HEK293 (cell line): ENCODE measurements around the gene TBC1D19.

Experiments used
- CTCF ChIA-PET: fragments of 350-600 bp; formaldehyde crosslinking; extraction: SDS; loops from one replicate; lab custom pipeline; 2021; ENCODE audit warnings: antibody characterized with exemption; lab: Yijun Ruan, JAX
- POLR2A ChIA-PET: fragments of 300-600 bp; formaldehyde crosslinking; extraction: SDS; loops from one replicate; lab custom pipeline; 2020; ENCODE audit warnings: antibody characterized with exemption, inconsistent platforms; lab: Yijun Ruan, JAX
- H3K27ac ChIP-seq: fragments of 200-500 bp; sonication (Bioruptor generic); 2 replicates; pipeline ENCODE4 v1.5.1; 2014; ENCODE audit warnings: low read depth, low read length, control low read depth, inconsistent platforms; ENCODE audit errors: extremely low read depth
- H3K36me3 ChIP-seq, 2 experiments: fragments of 200-500 bp in 1 of 2; sonication (Bioruptor generic) in 1 of 2; 1 replicate in 1 of 2; 2 replicates in 1 of 2; pipeline ENCODE4 v1.5.1; 2014 to 2017; ENCODE audit warnings: inconsistent platforms in 2 of 2, low read length in 2 of 2; ENCODE audit not compliant: control insufficient read depth in 2 of 2, insufficient read depth in 1 of 2
- H3K4me1 ChIP-seq: fragments of 200-500 bp; sonication (Bioruptor generic); 2 replicates; pipeline ENCODE4 v1.5.1; 2014; ENCODE audit warnings: mild to moderate bottlenecking, low read length, inconsistent platforms; ENCODE audit not compliant: control insufficient read depth, insufficient read depth
- H3K4me3 ChIP-seq: 2 replicates; pipeline ENCODE4 v1.5.1; 2011; ENCODE audit warnings: low read depth, mild to moderate bottlenecking, control low read depth, low read length, moderate library complexity
- H3K9me3 ChIP-seq: fragments of 200-500 bp; sonication (Bioruptor generic); 2 replicates; pipeline ENCODE4 v1.5.1; 2014; ENCODE audit warnings: low read depth, low read length, inconsistent platforms; ENCODE audit not compliant: control insufficient read depth, insufficient read depth
- BCL11A ChIP-seq: fragments of 450-650 bp; formaldehyde crosslinking; IDR thresholded peaks from 2 replicates; pipeline ENCODE4 v1.5.1; 2016; ENCODE audit warnings: low read depth, missing biosample characterization, missing genetic modification characterization
- GLIS1 ChIP-seq: fragments of 450-650 bp; formaldehyde crosslinking; IDR thresholded peaks from 2 replicates; pipeline ENCODE4 v1.5.1; 2016; ENCODE audit warnings: missing biosample characterization, missing genetic modification characterization
- KLF1 ChIP-seq: fragments of 450-650 bp; formaldehyde crosslinking; IDR thresholded peaks from 2 replicates; pipeline ENCODE4 v1.5.1; 2016; ENCODE audit warnings: missing biosample characterization, missing genetic modification characterization
- KLF7 ChIP-seq: fragments of 450-650 bp; formaldehyde crosslinking; IDR thresholded peaks from 2 replicates; pipeline ENCODE4 v1.5.1; 2016; ENCODE audit warnings: missing biosample characterization, missing genetic modification characterization, borderline replicate concordance
- SP3 ChIP-seq: fragments of 450-650 bp; formaldehyde crosslinking; IDR thresholded peaks from 2 replicates; pipeline ENCODE4 v1.5.1; 2016; ENCODE audit warnings: missing biosample characterization, missing genetic modification characterization
- ZBTB1 ChIP-seq: fragments of 450-650 bp; formaldehyde crosslinking; IDR thresholded peaks from 2 replicates; pipeline ENCODE4 v1.5.1; 2016; ENCODE audit warnings: missing biosample characterization, missing genetic modification characterization
- ZFHX2 ChIP-seq: fragments of 450-650 bp; formaldehyde crosslinking; conservative IDR thresholded peaks from 2 replicates; pipeline ENCODE4 v1.5.1; 2016; ENCODE audit warnings: missing biosample characterization, missing genetic modification characterization
- ZFP69B ChIP-seq: fragments of 450-650 bp; formaldehyde crosslinking; IDR thresholded peaks from 2 replicates; pipeline ENCODE4 v1.5.1; 2016; ENCODE audit warnings: missing biosample characterization, missing genetic modification characterization
- ZNF10 ChIP-seq: fragments of 450-650 bp; formaldehyde crosslinking; IDR thresholded peaks from 2 replicates; pipeline ENCODE4 v1.5.1; 2017; ENCODE audit warnings: missing biosample characterization, missing genetic modification characterization
- ZNF132 ChIP-seq: fragments of 450-650 bp; formaldehyde crosslinking; IDR thresholded peaks from 2 replicates; pipeline ENCODE4 v1.5.1; 2017; ENCODE audit warnings: missing biosample characterization, missing genetic modification characterization, borderline replicate concordance
- ZNF138 ChIP-seq: fragments of 450-650 bp; formaldehyde crosslinking; IDR thresholded peaks from 2 replicates; pipeline ENCODE4 v1.5.1; 2016; ENCODE audit warnings: missing biosample characterization, missing genetic modification characterization, borderline replicate concordance
- ZNF155 ChIP-seq: fragments of 450-650 bp; formaldehyde crosslinking; IDR thresholded peaks from 2 replicates; pipeline ENCODE4 v1.5.1; 2016; ENCODE audit warnings: missing biosample characterization, missing genetic modification characterization
- ZNF174 ChIP-seq: fragments of 450-650 bp; formaldehyde crosslinking; IDR thresholded peaks from 2 replicates; pipeline ENCODE4 v1.5.0; 2017; ENCODE audit warnings: missing biosample characterization, mild to moderate bottlenecking, missing genetic modification characterization
- ZNF184 ChIP-seq: fragments of 450-650 bp; IDR thresholded peaks from 2 replicates; pipeline ENCODE4 v1.5.1; 2018; ENCODE audit warnings: missing biosample characterization, mild to moderate bottlenecking, missing genetic modification characterization
- ZNF19 ChIP-seq: fragments of 450-650 bp; formaldehyde crosslinking; IDR thresholded peaks from 2 replicates; pipeline ENCODE4; 2016; ENCODE audit warnings: missing biosample characterization, missing genetic modification characterization, low read depth
- ZNF223 ChIP-seq: fragments of 450-650 bp; formaldehyde crosslinking; IDR thresholded peaks from 2 replicates; pipeline ENCODE4 v1.5.1; 2016; ENCODE audit warnings: missing biosample characterization, missing genetic modification characterization
- ZNF335 ChIP-seq: fragments of 450-650 bp; formaldehyde crosslinking; conservative IDR thresholded peaks from 2 replicates; pipeline ENCODE4 v1.5.1; 2016; ENCODE audit warnings: missing biosample characterization, missing genetic modification characterization
- ZNF366 ChIP-seq: fragments of 450-650 bp; formaldehyde crosslinking; conservative IDR thresholded peaks from 2 replicates; pipeline ENCODE4 v1.5.1; 2016; ENCODE audit warnings: missing biosample characterization, missing genetic modification characterization
- ZNF37A ChIP-seq: fragments of 450-650 bp; IDR thresholded peaks from 2 replicates; pipeline ENCODE4 v1.5.1; 2018; ENCODE audit warnings: missing biosample characterization, missing genetic modification characterization
- ZNF426 ChIP-seq: fragments of 450-650 bp; formaldehyde crosslinking; IDR thresholded peaks from 2 replicates; pipeline ENCODE4 v1.5.1; 2017; ENCODE audit warnings: missing biosample characterization, missing genetic modification characterization, mild to moderate bottlenecking, inconsistent platforms, moderate library complexity
- ZNF510 ChIP-seq: fragments of 450-650 bp; formaldehyde crosslinking; IDR thresholded peaks from 2 replicates; pipeline ENCODE4 v1.5.1; 2018; ENCODE audit warnings: mild to moderate bottlenecking, missing genetic modification characterization, missing biosample characterization; ENCODE audit not compliant: insufficient replicate concordance
- ZNF549 ChIP-seq: fragments of 450-650 bp; IDR thresholded peaks from 2 replicates; pipeline ENCODE4 v1.5.1; 2018; ENCODE audit warnings: missing biosample characterization, missing genetic modification characterization, mild to moderate bottlenecking, inconsistent platforms, moderate library complexity
- ZNF561 ChIP-seq: fragments of 450-650 bp; IDR thresholded peaks from 2 replicates; pipeline ENCODE4 v1.5.1; 2018; ENCODE audit warnings: missing biosample characterization, missing genetic modification characterization, borderline replicate concordance
- ZNF664 ChIP-seq: fragments of 450-650 bp; formaldehyde crosslinking; IDR thresholded peaks from 2 replicates; pipeline ENCODE4 v1.5.1; 2016; ENCODE audit warnings: missing biosample characterization, missing genetic modification characterization
- ZNF677 ChIP-seq: fragments of 450-650 bp; IDR thresholded peaks from 2 replicates; pipeline ENCODE4 v1.5.0; 2018; ENCODE audit warnings: missing biosample characterization, mild to moderate bottlenecking, missing genetic modification characterization, moderate library complexity
- ZNF768 ChIP-seq: fragments of 450-650 bp; formaldehyde crosslinking; IDR thresholded peaks from 2 replicates; pipeline ENCODE4 v1.5.1; 2018; ENCODE audit warnings: missing biosample characterization, mild to moderate bottlenecking, missing genetic modification characterization
- ZXDB ChIP-seq: fragments of 450-650 bp; formaldehyde crosslinking; IDR thresholded peaks from 2 replicates; pipeline ENCODE4 v1.5.1; 2016; ENCODE audit warnings: missing biosample characterization, missing genetic modification characterization
- TF ChIP-seq, protein P1 (sequence below): fragments of 450-650 bp; formaldehyde crosslinking; IDR thresholded peaks from 2 replicates; pipeline ENCODE4 v1.5.1; 2016; ENCODE audit warnings: missing biosample characterization, missing genetic modification characterization, low read depth
- TF ChIP-seq, protein P2 (sequence below): fragments of 450-650 bp; formaldehyde crosslinking; IDR thresholded peaks from 2 replicates; pipeline ENCODE4 v1.5.1; 2016; ENCODE audit warnings: missing biosample characterization, missing genetic modification characterization
- TF ChIP-seq, protein P3 (sequence below): fragments of 450-650 bp; formaldehyde crosslinking; IDR thresholded peaks from 2 replicates; pipeline ENCODE4 v1.5.1; 2017; ENCODE audit warnings: missing biosample characterization, mild to moderate bottlenecking, missing genetic modification characterization, moderate library complexity
- TF ChIP-seq, protein P4 (sequence below): fragments of 450-650 bp; formaldehyde crosslinking; optimal IDR thresholded peaks from 2 replicates; pipeline ENCODE3; 2016; ENCODE audit warnings: missing biosample characterization, mild to moderate bottlenecking, missing genetic modification characterization
- TF ChIP-seq, protein P5 (sequence below): fragments of 450-650 bp; formaldehyde crosslinking; IDR thresholded peaks from 2 replicates; pipeline ENCODE4 v1.5.1; 2016; ENCODE audit warnings: missing biosample characterization, missing genetic modification characterization

Gene TBC1D19

DNA sequence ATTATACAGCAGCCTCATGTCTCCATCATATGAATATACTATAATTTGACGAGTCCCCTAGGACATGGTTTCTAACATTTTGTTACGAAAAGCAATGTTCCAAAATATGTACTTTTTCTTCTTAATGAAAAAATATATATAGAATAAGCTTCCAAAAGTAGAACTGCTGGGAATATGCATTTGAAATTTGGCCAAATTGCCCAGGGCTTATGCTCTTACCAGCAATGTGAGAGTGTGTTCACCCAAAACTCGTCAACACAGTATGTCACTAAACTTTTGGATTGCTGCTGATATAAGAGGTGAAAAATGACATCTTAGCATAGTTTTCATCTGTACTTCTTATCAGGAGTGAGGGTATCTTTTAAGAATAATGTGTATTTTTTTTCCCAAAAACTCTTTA lies 212.2 kb downstream of the TBC1D19 start:
- ChIA-PET CTCF (interaction anchor here (0.5 kb wide), 1 partner anchor 1600 kb away, joined by 3 read pairs; no protein-coding TSS in a partner anchor), POLR2A (no interaction called here)
- H3K4me3 ChIP-seq: no peak overlapping the region
- H3K9me3 ChIP-seq: no peaks in the 10 kb centered on the region
- H3K36me3 ChIP-seq: no peaks in the 10 kb centered on the region
- no peak overlapping the region for H3K27ac ChIP-seq
- no peaks in the 10 kb centered on the region for H3K4me1 ChIP-seq
- TF ChIP-seq ZNF132 (tag by site-specific recombination) (no peak), ZNF155 (tag by site-specific recombination) (no peak), BCL11A (tag by site-specific recombination) (no peak), ZNF19 (tag by site-specific recombination) (no peak), ZNF664 (tag by site-specific recombination) (no peak), ZNF138 (tag by site-specific recombination) (no peak), ZNF184 (tag by site-specific recombination) (no peak), ZFHX2 (tag by site-specific recombination) (no peak), SP3 (tag by site-specific recombination) (no peak), GLIS1 (no peak), ZNF561 (tag by site-specific recombination) (no peak), ZNF510 (tag by site-specific recombination) (no peak), ZNF768 (tag by site-specific recombination) (no peak), KLF1 (no peak), ZNF426 (tag by site-specific recombination) (no peak)
- TF ChIP-seq, protein P1, sequence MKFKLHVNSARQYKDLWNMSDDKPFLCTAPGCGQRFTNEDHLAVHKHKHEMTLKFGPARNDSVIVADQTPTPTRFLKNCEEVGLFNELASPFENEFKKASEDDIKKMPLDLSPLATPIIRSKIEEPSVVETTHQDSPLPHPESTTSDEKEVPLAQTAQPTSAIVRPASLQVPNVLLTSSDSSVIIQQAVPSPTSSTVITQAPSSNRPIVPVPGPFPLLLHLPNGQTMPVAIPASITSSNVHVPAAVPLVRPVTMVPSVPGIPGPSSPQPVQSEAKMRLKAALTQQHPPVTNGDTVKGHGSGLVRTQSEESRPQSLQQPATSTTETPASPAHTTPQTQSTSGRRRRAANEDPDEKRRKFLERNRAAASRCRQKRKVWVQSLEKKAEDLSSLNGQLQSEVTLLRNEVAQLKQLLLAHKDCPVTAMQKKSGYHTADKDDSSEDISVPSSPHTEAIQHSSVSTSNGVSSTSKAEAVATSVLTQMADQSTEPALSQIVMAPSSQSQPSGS: no peak
- TF ChIP-seq, all 188 proteins: peak for 0

DNA sequence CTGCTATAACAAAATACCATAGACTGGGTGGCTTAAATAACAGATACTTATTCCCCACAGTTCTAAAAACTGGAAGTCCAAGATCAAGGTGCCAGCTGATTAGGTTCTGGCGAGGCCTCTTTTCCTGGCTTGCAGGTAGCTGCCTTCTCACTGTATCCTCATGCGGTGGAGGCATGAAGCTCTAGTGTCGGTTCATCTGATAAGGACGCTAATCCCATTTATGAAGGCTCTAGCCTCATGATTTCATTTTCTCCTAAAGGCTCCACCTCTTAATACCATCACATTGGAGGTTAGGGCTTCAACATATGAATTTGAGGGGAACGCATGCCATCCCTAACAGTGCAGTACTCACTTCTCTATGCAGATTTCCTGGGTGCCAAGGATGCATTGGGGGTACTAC lies 218.9 kb downstream of the TBC1D19 start:
- CTCF ChIA-PET: no interaction called here
- TF ChIP-seq KLF7 (tag by site-specific recombination): no peak
- no peak for TF ChIP-seq ZFP69B (tag by site-specific recombination)
- no peak for TF ChIP-seq ZNF132 (tag by site-specific recombination)
- no peak for TF ChIP-seq ZBTB1 (tag by site-specific recombination)
- TF ChIP-seq ZNF549: no peak
- no peak for TF ChIP-seq ZNF677 (tag by site-specific recombination)
- TF ChIP-seq ZNF335 (tag by site-specific recombination): no peak
- TF ChIP-seq ZNF223 (tag by site-specific recombination): no peak
- no peak for TF ChIP-seq ZNF10 (tag by site-specific recombination)
- TF ChIP-seq ZXDB (tag by site-specific recombination): no peak
- TF ChIP-seq ZNF561 (tag by site-specific recombination): no peak
- TF ChIP-seq SP3 (tag by site-specific recombination): no peak
- no peak for TF ChIP-seq ZNF366 (tag by site-specific recombination)
- TF ChIP-seq, protein P2, sequence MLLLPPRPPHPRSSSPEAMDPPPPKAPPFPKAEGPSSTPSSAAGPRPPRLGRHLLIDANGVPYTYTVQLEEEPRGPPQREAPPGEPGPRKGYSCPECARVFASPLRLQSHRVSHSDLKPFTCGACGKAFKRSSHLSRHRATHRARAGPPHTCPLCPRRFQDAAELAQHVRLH: no peak
- TF ChIP-seq, protein P3, sequence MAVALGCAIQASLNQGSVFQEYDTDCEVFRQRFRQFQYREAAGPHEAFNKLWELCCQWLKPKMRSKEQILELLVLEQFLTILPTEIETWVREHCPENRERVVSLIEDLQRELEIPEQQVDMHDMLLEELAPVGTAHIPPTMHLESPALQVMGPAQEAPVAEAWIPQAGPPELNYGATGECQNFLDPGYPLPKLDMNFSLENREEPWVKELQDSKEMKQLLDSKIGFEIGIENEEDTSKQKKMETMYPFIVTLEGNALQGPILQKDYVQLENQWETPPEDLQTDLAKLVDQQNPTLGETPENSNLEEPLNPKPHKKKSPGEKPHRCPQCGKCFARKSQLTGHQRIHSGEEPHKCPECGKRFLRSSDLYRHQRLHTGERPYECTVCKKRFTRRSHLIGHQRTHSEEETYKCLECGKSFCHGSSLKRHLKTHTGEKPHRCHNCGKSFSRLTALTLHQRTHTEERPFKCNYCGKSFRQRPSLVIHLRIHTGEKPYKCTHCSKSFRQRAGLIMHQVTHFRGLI: no peak
- no peak for TF ChIP-seq ZNF174 (tag by site-specific recombination)
- TF ChIP-seq, protein P4, sequence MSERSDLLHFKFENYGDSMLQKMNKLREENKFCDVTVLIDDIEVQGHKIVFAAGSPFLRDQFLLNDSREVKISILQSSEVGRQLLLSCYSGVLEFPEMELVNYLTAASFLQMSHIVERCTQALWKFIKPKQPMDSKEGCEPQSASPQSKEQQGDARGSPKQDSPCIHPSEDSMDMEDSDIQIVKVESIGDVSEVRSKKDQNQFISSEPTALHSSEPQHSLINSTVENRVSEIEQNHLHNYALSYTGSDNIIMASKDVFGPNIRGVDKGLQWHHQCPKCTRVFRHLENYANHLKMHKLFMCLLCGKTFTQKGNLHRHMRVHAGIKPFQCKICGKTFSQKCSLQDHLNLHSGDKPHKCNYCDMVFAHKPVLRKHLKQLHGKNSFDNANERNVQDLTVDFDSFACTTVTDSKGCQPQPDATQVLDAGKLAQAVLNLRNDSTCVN (tag by site-specific recombination): no peak
- TF ChIP-seq, protein P5, sequence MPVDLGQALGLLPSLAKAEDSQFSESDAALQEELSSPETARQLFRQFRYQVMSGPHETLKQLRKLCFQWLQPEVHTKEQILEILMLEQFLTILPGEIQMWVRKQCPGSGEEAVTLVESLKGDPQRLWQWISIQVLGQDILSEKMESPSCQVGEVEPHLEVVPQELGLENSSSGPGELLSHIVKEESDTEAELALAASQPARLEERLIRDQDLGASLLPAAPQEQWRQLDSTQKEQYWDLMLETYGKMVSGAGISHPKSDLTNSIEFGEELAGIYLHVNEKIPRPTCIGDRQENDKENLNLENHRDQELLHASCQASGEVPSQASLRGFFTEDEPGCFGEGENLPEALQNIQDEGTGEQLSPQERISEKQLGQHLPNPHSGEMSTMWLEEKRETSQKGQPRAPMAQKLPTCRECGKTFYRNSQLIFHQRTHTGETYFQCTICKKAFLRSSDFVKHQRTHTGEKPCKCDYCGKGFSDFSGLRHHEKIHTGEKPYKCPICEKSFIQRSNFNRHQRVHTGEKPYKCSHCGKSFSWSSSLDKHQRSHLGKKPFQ (tag by site-specific recombination): no peak
- TF ChIP-seq ZNF37A (tag by site-specific recombination): no peak
- Histone ChIP-seq H3K36me3 (no peaks in the 10 kb centered on the region), H3K4me3 (no peak overlapping the region), H3K9me3 (no peaks in the 10 kb centered on the region), H3K4me1 (no peaks in the 10 kb centered on the region), H3K27ac (no peak overlapping the region)
- POLR2A ChIA-PET: no interaction called here
